Bone marrow (tissue), 2 donors: Measurements from ENCODE around the gene PGF.
A peak's percentile ranks its signal among the peaks of the same experiment; 100 is the strongest.

ENCODE experiments used
- DNase-seq, 2 donors: peaks; one replicate each; lab custom pipeline; 2025; lab: John Stamatoyannopoulos, UW

The PGF gene

GRCh38 chr14:74956280-74957072 is 1.1 kb upstream of the PGF start:
- no peak for DNase-seq

- DNase-seq, result no peak
These were observed 556 bp upstream of the PGF start for GRCh38 chr14:74956027-74956279.

DNA sequence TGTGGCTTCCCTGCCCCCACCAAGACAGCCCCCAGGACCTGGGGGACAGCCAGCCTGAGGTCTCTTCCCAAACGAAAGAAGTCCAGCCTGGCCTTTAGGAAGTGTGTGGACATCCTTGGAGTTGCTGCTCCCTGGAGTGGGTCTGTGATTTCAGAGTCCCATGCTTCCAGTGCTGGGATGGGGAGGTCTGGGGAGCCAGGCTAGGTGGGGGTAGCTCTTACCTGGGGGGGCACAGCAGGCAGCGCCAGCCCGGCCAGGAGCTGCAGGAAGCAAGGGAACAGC is 509 bp downstream of the PGF start:
- no peak for DNase-seq

DNA sequence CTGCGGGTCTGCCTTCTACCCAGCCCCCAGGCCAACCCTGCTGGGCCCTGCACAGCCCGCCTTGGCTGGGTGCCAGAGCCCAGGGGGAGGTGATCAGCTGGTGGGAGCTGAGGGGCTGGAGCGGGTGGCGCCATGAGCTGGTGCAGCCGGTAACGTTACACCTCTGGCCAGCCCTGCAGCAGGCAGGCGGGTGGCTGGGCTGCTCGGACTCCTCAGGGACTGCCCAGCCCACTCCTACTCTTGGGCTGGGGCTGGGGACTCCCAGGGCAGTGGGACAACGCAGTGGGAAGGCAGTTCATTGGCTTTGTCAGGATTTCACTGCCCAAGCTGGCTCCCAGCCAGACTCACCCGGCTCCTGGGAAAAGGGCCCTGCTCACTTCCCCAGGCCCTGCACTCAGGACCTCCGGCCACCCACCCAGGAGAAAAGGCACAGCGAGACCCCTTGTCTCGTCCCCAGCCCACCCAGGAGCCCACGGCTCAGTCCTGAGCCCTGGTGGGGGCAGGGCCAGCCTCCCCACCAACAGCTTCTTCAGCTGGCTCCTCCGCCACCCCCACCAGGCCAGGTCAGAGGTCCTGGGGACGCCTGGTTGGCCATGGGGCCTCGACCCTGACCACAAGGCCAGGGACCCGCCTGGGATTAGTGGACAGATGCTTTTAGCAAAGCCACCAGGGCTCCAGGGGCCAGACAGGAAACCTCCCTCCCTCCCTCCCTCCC is 1.0 kb downstream of the PGF start:
- DNase-seq, result no peak

DNA sequence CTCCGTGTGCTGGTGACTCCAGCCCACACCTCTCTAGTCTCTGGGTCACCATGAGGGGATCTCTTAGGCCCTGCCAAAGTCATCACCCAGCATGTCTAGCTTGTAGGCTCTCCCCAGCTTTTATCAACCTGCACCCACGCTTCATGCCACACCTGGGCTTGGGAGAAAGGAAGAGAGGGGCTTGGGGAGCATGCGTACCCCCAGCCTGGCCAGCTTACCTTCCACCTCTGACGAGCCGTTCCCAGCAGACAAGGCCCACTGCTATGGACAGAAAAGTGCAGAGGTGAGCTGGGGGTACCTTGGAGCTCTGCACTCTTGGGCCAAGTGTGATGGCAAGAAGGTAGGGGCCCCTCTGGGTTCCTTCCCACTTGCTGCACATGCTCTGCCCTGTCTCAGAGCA is 1.7 kb downstream of the PGF start:
- DNase-seq, result no peak

- DNase-seq, result no peak
These were observed 2.5 kb downstream of the PGF start for GRCh38 chr14:74952697-74953484.

DNA sequence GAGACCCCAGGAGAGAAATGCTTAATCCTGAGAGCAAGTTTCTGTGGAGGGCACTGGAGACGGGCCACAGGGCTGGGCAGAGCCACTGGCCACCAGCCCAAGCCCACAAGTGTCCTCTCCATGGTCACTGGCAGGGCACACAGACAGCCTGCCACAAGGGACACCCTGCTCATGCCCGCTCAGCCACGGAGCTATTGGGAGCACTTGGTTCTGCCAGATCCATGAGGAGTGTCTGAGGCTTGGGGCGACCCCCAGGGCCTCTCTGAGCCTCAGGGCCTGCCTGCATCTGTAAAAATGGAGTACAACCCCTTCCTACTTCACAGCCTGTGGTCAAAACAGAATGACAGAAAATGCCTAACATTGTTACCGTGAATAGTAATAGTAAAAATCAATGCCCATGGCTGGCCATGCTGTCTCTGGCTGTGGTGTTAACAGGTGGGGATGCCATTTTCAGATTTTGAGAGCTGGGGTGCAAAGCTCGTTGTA is 3.2 kb downstream of the PGF start:
- no peak for DNase-seq

GRCh38 chr14:74951443-74952179 is 3.8 kb downstream of the PGF start:
- DNase-seq, result no peak

GRCh38 chr14:74950795-74951442 is 4.5 kb downstream of the PGF start:
- DNase-seq, result no peak

DNA sequence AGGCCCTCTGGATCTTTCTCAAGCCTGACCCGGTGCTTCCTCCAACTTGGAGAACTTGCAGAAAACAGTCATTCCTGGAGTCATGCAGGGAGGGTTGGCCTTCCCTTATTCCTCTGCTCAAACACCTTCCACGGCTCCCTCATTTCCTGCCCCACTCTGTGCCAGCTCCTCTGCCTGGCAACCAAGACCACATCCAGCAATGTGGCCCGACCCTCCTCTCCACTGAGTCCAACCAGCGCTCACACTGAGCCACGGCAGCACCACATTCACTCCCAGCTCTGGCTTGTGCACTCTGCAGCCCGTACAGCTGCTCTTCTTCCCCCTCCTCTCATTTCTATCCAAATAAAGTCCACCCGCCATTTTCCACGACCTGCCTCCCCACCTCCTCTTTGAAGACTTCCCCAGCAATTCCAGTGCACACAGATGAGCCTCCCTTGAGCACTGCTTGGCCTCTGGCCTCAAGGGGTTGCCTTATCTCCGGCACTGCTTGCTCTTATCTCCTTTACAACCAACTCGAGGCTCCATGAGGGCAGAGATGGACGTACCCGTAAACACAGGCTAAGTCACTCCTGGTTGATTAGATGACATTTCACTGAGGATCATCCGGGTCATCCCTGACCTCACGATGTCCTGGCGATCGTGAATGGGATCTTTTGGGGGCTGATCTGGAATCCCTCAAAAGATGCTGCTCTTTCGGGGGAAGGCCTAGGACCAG is 5.4 kb downstream of the PGF start:
- DNase-seq, result no peak

DNA sequence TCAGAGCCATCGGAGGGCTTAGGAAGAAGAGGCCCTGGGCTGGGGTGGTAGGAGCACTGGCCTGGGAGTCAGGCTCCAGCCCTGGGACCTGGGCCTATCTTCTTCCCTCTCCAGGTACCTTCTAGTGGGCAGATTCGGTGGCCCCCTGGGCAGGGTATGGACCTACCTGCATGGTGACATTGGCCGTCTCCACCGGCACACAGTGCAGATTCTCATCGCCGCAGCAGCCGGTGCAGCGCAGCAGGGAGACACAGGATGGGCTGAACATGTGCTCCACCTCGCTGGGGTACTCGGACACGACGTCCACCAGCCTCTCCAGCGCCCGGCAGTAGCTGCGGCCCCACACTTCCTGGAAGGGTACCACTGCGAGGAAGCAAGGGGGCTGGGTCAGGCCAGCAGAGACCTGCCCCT is 6.2 kb downstream of the PGF start:
- no peak for DNase-seq

DNA sequence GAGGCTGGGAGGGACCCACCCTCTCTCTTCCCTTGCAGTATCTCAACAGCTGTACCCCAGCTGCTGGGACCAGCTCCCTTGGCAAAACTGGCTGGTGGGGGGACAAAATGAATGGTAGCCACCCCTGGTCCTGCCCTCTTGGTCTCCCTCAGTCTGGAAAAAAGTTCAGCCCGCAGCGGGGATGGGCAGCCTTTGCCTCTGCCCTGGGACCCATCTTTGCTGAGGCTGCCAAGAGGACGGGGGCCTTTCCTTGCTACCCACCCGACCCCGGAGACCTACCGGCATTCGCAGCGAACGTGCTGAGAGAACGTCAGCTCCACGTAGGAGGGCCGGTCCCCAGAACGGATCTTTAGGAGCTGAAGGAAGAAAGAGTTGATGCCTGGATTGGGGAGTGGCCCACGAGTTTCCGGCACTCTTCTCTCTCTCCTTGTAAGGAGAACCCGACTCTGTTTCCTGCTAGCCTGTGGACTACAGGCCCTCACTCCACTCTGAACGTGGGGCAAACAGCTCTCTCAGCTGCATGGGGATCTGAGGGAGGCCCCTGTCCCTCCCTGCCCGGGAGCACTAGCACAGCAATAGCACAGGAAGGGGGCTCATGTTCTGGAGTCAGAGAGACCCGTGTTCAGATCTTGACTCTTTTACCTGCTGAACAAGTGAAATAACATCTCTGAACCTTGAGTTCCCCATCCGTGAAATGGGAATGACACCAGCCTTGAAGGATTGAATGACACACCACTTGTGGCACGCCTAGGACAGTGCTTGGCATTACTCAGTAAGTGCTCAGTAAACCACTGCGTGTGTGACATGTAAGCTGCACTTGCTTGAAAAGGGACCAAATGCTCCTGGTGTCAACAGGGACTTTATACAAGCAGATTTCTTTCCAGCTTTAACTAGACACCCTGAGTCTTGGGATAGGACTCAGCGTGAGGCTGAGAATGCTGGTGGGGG is 6.9 kb downstream of the PGF start:
- DNase-seq, result no peak

DNA sequence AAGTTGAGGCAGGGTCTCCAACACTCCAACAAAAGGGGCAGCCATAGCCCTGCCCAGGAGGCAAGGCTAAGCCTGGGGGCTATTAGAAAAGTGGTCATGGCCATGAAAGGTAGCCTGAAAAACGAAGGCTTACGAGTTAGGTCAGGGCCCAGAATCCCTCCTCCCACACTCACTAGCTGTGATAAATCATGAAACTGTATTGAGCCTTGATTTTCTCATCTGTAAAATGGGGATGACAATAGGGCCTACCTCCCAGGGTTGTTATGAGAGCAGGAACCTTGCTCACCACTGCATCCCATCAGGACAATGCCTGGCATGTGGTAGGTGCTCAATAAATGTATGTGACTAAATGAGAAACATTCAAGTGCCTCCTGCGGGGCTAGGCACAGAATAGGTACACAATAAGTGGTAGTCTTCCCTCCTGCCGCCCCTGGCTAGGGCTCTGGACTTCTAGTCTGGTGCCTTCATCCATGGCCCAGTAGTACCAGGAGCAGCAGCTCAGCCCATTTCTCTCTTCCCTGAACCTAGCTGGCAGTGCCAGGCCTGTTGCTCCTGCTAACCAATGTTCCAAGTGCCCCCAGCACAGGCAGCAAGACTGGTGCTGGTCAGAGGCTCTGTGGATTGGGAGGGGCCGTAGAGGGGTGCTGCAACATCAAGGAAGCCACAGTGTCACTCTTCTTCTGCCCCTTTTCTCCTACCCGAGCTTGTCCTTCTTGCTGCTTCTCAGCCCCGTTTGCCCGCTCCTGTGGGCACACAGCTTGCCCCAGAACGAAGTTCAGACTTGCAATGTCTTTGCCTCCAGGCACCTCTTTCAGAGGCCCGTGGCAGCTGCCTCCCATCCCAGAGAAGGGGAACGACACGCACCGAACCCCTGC is 7.8 kb downstream of the PGF start:
- no peak for DNase-seq

- no peak for DNase-seq
These were observed 8.6 kb downstream of the PGF start for GRCh38 chr14:74946659-74947281.

DNA sequence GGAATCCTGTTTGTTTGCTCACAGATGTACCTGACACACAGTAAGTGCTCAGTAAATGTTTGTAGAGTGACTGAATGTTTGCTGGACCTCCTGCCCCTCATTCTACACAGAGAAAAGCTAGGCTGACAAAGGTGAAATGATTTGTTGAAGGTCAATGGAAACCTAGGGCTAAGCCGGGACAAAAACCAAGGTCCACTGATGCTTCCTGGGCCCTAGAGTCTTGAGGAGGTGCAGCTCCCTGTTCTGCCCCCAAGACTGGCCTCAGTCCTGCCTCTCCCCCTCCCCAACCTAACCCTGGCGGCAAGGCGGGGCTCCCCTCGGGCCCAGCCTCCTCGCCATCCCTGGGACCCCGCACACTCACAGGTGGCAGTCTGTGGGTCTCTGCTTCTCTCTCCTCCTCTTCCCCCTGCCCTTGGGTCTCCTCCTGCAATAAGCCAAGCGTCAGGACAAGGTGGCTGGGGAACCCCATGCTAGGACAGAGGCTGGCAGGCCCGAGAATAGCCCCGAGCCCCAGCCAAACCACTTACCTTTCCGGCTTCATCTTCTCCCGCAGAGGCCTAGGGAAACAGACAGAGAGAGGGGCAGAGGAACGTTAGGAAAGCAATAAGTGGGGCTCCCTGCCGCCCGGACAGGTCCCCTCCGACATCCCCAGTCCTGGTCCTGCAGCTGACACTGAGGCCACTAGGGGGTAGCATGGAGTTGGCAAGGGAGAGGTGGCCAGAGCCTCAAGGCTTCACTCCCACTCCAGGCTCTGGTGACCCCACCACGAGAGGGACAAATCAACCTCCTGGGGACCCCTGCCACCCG is 9.3 kb downstream of the PGF start:
- peak; percentile 24 to 59 for DNase-seq

GRCh38 chr14:74945261-74945851 is 10.0 kb downstream of the PGF start:
- DNase-seq, result no peak

GRCh38 chr14:74942608-74943007 is 12.8 kb downstream of the PGF start:
- DNase-seq, result no peak
